T-helper 2 cell treated with Interferon-gamma antibody and Interleukin-4, amounts not matched to agents 5 μg/mL and 100 μg/mL, for 36 hours (primary cell): ENCODE measurements around the gene EIF1AD.
"Not testable (repeated sequence)": the region's sequence is repeated elsewhere in the genome, so short reads cannot be mapped to it uniquely, and the experiment has no call there.

ENCODE experiments used
- DNase-seq: peaks from one replicate; pipeline ENCODE4 v3.0.0; 2021; ENCODE audit warnings: low spot score
- H3K27ac Mint-ChIP-seq: one replicate; pipeline ENCODE4 v1.8.0; 2021; ENCODE audit warnings: mild to moderate bottlenecking, mixed read lengths
- H3K27me3 Mint-ChIP-seq: one replicate; pipeline ENCODE4 v1.8.0; 2021; ENCODE audit warnings: low read depth, mixed read lengths
- H3K36me3 Mint-ChIP-seq: one replicate; pipeline ENCODE4 v1.8.0; 2021; ENCODE audit warnings: low read depth, mixed read lengths
- H3K4me1 Mint-ChIP-seq: one replicate; pipeline ENCODE4 v1.8.0; 2021; ENCODE audit warnings: low read depth, mixed read lengths
- H3K4me3 Mint-ChIP-seq: one replicate; pipeline ENCODE4 v1.8.0; 2022; ENCODE audit warnings: mild to moderate bottlenecking, moderate library complexity, mixed read lengths
- H3K9me3 Mint-ChIP-seq: one replicate; pipeline ENCODE4 v1.8.0; 2021; ENCODE audit warnings: mixed read lengths

Gene EIF1AD

GRCh38 chr11:66014804-66015453 is 13.0 kb upstream of the EIF1AD start:
- no peaks in the 10 kb centered on the region for H3K36me3 Mint-ChIP-seq
- no peak overlapping the region for H3K4me3 Mint-ChIP-seq
- no peak overlapping the region for H3K27ac Mint-ChIP-seq
- H3K4me1 Mint-ChIP-seq, result no peaks in the 10 kb centered on the region
- no peaks in the 10 kb centered on the region for H3K9me3 Mint-ChIP-seq
- DNase-seq, result no peak
- H3K27me3 Mint-ChIP-seq, result peaks cover 23% of the 10 kb centered on the region

GRCh38 chr11:66013762-66014100 is 11.8 kb upstream of the EIF1AD start:
- Mint-ChIP-seq H3K4me3 (no peak overlapping the region), H3K27me3 (peaks cover 23% of the 10 kb centered on the region), H3K36me3 (no peaks in the 10 kb centered on the region), H3K9me3 (no peaks in the 10 kb centered on the region), H3K4me1 (no peaks in the 10 kb centered on the region), H3K27ac (no peak overlapping the region)
- no peak for DNase-seq

GRCh38 chr11:66012946-66013761 is 11.2 kb upstream of the EIF1AD start:
- Mint-ChIP-seq H3K4me3 (no peak overlapping the region), H3K36me3 (no peaks in the 10 kb centered on the region), H3K27me3 (peaks cover 23% of the 10 kb centered on the region), H3K9me3 (no peaks in the 10 kb centered on the region), H3K4me1 (no peaks in the 10 kb centered on the region), H3K27ac (no peak overlapping the region)
- no peak for DNase-seq

GRCh38 chr11:66012371-66012945 is 10.5 kb upstream of the EIF1AD start:
- Mint-ChIP-seq H3K27ac (no peak overlapping the region), H3K4me3 (no peak overlapping the region), H3K36me3 (no peaks in the 10 kb centered on the region)

GRCh38 chr11:66011785-66012303 is 9.9 kb upstream of the EIF1AD start, which contains the start of gene CST6:
TSS of gene CST6 (plus strand) at chr11:66012008. CDS start at chr11:66012045, 37 bp downstream.
- Mint-ChIP-seq H3K9me3 (no peaks in the 10 kb centered on the region), H3K4me1 (no peaks in the 10 kb centered on the region), H3K4me3 (no peak within 1 kb of the TSS), H3K27me3 (peaks cover 23% of the 10 kb centered on the region), H3K27ac (no peak within 1 kb of the TSS), H3K36me3 (no peaks in the 10 kb centered on the region)
- DNase-seq, result no peak

More at GRCh38 chr11:66012371-66012945, 10.5 kb upstream of the EIF1AD start:
- no peaks in the 10 kb centered on the region for H3K4me1 Mint-ChIP-seq
- no peak for DNase-seq
- no peaks in the 10 kb centered on the region for H3K9me3 Mint-ChIP-seq
- peaks cover 23% of the 10 kb centered on the region for H3K27me3 Mint-ChIP-seq

- no peaks in the 10 kb centered on the region for H3K36me3 Mint-ChIP-seq
- no peaks in the 10 kb centered on the region for H3K4me1 Mint-ChIP-seq
- no peaks in the 10 kb centered on the region for H3K9me3 Mint-ChIP-seq
- DNase-seq, result no peak
- H3K27ac Mint-ChIP-seq, result no peak overlapping the region
- peaks cover 23% of the 10 kb centered on the region for H3K27me3 Mint-ChIP-seq
- H3K4me3 Mint-ChIP-seq, result no peak overlapping the region
Measured at GRCh38 chr11:66011239-66011784, 9.4 kb upstream of the EIF1AD start.

GRCh38 chr11:66010036-66010435 is 8.1 kb upstream of the EIF1AD start:
- H3K36me3 Mint-ChIP-seq, H3K27ac Mint-ChIP-seq: not testable (repeated sequence)

GRCh38 chr11:66008468-66009101 is 6.6 kb upstream of the EIF1AD start:
- peaks cover 23% of the 10 kb centered on the region for H3K27me3 Mint-ChIP-seq
- no peak overlapping the region for H3K4me3 Mint-ChIP-seq
- H3K36me3 Mint-ChIP-seq, result peaks cover 11% of the 10 kb centered on the region
- no peak overlapping the region for H3K27ac Mint-ChIP-seq
- H3K9me3 Mint-ChIP-seq, result no peaks in the 10 kb centered on the region
- no peak for DNase-seq
- peaks cover 3% of the 10 kb centered on the region for H3K4me1 Mint-ChIP-seq

More at GRCh38 chr11:66010036-66010435, 8.1 kb upstream of the EIF1AD start:
- not testable (repeated sequence) for H3K9me3 Mint-ChIP-seq, DNase-seq, H3K4me3 Mint-ChIP-seq, H3K4me1 Mint-ChIP-seq
- H3K27me3 Mint-ChIP-seq, result peaks cover 23% of the 10 kb centered on the region

- peaks cover 8% of the 10 kb centered on the region for H3K4me1 Mint-ChIP-seq
- H3K36me3 Mint-ChIP-seq, result peaks cover 11% of the 10 kb centered on the region
- no peak overlapping the region for H3K27ac Mint-ChIP-seq
- H3K27me3 Mint-ChIP-seq, result peaks cover 19% of the 10 kb centered on the region
- H3K4me3 Mint-ChIP-seq, result no peak overlapping the region
- H3K9me3 Mint-ChIP-seq, result no peaks in the 10 kb centered on the region
- DNase-seq, result no peak
Measured at GRCh38 chr11:66008095-66008467, 6.1 kb upstream of the EIF1AD start.

- H3K4me1 Mint-ChIP-seq, result peaks cover 10% of the 10 kb centered on the region
- no peak overlapping the region for H3K4me3 Mint-ChIP-seq
- H3K27ac Mint-ChIP-seq, result no peak overlapping the region
- H3K9me3 Mint-ChIP-seq, result no peaks in the 10 kb centered on the region
- peaks cover 14% of the 10 kb centered on the region for H3K36me3 Mint-ChIP-seq
- peaks cover 14% of the 10 kb centered on the region for H3K27me3 Mint-ChIP-seq
- DNase-seq, result no peak
Measured at GRCh38 chr11:66007201-66007634, 5.3 kb upstream of the EIF1AD start.

GRCh38 chr11:66006891-66007176 is 4.9 kb upstream of the EIF1AD start:
- no peaks in the 10 kb centered on the region for H3K9me3 Mint-ChIP-seq
- peaks cover 17% of the 10 kb centered on the region for H3K36me3 Mint-ChIP-seq
- H3K4me3 Mint-ChIP-seq, result no peak overlapping the region
- peaks cover 14% of the 10 kb centered on the region for H3K27me3 Mint-ChIP-seq
- DNase-seq, result no peak
- peaks cover 10% of the 10 kb centered on the region for H3K4me1 Mint-ChIP-seq
- H3K27ac Mint-ChIP-seq, result no peak overlapping the region

- peaks cover 19% of the 10 kb centered on the region for H3K36me3 Mint-ChIP-seq
- no peaks in the 10 kb centered on the region for H3K9me3 Mint-ChIP-seq
- peaks cover 10% of the 10 kb centered on the region for H3K4me1 Mint-ChIP-seq
- DNase-seq, result no peak
- H3K27me3 Mint-ChIP-seq, result peaks cover 11% of the 10 kb centered on the region
- no peak overlapping the region for H3K4me3 Mint-ChIP-seq
- no peak overlapping the region for H3K27ac Mint-ChIP-seq
Measured at GRCh38 chr11:66006134-66006890, 4.4 kb upstream of the EIF1AD start.

- peaks cover 14% of the 10 kb centered on the region for H3K4me1 Mint-ChIP-seq
- peaks cover 31% of the 10 kb centered on the region for H3K36me3 Mint-ChIP-seq
- H3K4me3 Mint-ChIP-seq, result peak overlapping the region; percentile 67
- DNase-seq, result no peak
- no peak overlapping the region for H3K27ac Mint-ChIP-seq
- H3K27me3 Mint-ChIP-seq, result no peaks in the 10 kb centered on the region
- H3K9me3 Mint-ChIP-seq, result no peaks in the 10 kb centered on the region
Measured at GRCh38 chr11:66004186-66004585, 2.2 kb upstream of the EIF1AD start.
